Colonic mucosa (tissue), 4 donors: ENCODE results near the gene LPIN1. TPM values are rescaled to one million over a fixed set of nuclear protein-coding genes. Genes with fewer than 3 reads are reported as not detected.

Source experiments
- DNase-seq: peaks from one replicate; pipeline ENCODE4 v3.0.0-alpha.2; 2020
- H3K27ac ChIP-seq: fragments of 200-600 bp; one replicate; pipeline ENCODE4 v1.8.0; 2021
- H3K27me3 ChIP-seq: fragments of 200-600 bp; one replicate; pipeline ENCODE4 v1.8.0; 2021
- H3K36me3 ChIP-seq: fragments of 200-600 bp; one replicate; pipeline ENCODE4 v1.8.0; 2021
- H3K4me1 ChIP-seq: fragments of 200-600 bp; one replicate; pipeline ENCODE4 v1.8.0; 2021; ENCODE audit warnings: mild to moderate bottlenecking
- H3K4me3 ChIP-seq: fragments of 200-600 bp; one replicate; pipeline ENCODE4 v1.8.0; 2021
- H3K9ac ChIP-seq, 2 donors: one replicate each; pipeline ENCODE4 v1.7.0; 2013; ENCODE audit warnings: control low read depth in 2 of 2, low read depth in 2 of 2, low read length in 2 of 2
- H3K9me3 ChIP-seq: fragments of 200-600 bp; one replicate; pipeline ENCODE4 v1.8.0; 2021
- CTCF ChIP-seq: fragments of 200-600 bp; IDR thresholded peaks from one replicate; pipeline ENCODE4 v1.8.0; 2022; ENCODE audit warnings: antibody characterized with exemption, mild to moderate bottlenecking
- intact Hi-C: fragments of 100-400 bp; cut with DNase I; formaldehyde crosslinking; loops from one replicate; pipeline ENCODE4 v1.14.1; 2022
- total RNA-seq, 2 donors: library from RNA; stranded (reverse); fragmentation: NEBNext Ultra II Directional in 1 of 2; extraction: Animal tissue kit (Norgen Biotek cat#: 25700) in 1 of 2; gene quantifications; one replicate each; pipeline ENCODE4 v1.2.1, GENCODE V29; 2021
- donor health status: healthy.
- donor health status: DM: no; HTN: no; CAD: no.
- donor health status: DM: no; HTN: no; CAD: no.

LPIN1 gene
- total RNA-seq, 2 donors from 2014 or later, result 17.3 to 45.7 TPM

DNA sequence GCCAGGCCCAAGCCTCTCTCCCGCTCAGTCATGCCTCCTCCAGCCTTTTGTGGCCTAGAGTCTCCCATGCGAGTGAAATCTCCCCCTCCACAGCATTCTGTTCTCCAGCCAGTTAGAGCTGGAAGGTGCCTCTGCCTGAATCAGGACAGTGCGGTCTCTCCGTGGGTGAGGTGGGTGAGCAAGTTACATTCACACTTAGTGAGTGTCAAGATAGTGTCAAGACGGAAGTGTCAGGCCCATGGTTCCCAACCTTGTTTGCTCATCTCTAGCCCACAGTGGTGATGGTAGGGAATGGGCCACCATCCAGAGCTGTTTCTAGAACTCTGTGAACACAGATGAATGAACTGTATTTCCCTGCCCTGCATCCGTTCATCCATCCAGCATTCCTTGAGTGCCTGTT lies 59.5 kb downstream of the LPIN1 start:
- no peaks in the 10 kb centered on the region for H3K4me1 ChIP-seq
- TF ChIP-seq CTCF, result no peak
- intact Hi-C loops, result no loop called here
- no peaks in the 10 kb centered on the region for H3K9me3 ChIP-seq
- no peak overlapping the region for H3K4me3 ChIP-seq
- H3K27me3 ChIP-seq, result no peaks in the 10 kb centered on the region
- H3K27ac ChIP-seq, result no peak overlapping the region
- DNase-seq, result no peak
- H3K36me3 ChIP-seq, result peaks cover 21% of the 10 kb centered on the region
- H3K9ac ChIP-seq, result no peak overlapping the region

GRCh38 chr2:11807156-11808015 lies 61.0 kb downstream of the LPIN1 start:
- Histone ChIP-seq H3K9ac (no peak overlapping the region), H3K27me3 (no peaks in the 10 kb centered on the region), H3K9me3 (no peaks in the 10 kb centered on the region), H3K36me3 (peaks cover 21% of the 10 kb centered on the region), H3K4me1 (no peaks in the 10 kb centered on the region), H3K27ac (no peak overlapping the region), H3K4me3 (no peak overlapping the region)
- no peak for DNase-seq
- intact Hi-C loops, result no loop called here
- TF ChIP-seq CTCF, result no peak

DNA sequence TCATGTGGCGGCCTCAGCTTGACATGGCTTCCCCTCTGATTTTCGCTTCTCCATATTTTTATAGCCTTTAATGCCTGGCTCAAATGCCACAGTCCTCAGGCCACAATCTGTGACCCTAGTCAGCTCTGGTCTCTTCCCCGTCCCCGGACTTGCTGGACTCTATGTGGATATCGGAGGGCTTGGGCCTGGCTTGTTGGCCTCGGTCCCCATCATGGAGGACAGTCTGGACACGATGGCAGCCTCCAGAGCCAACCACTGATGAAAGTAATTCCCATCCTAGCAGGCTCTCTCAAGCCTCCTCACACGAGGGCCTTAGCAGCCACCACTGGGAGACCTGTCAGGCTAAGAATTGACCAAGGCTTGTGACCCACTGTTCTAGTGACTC lies 61.6 kb downstream of the LPIN1 start:
- TF ChIP-seq CTCF, result no peak
- intact Hi-C loops, result no loop called here
- no peaks in the 10 kb centered on the region for H3K4me1 ChIP-seq

GRCh38 chr2:11809586-11810236 lies 63.3 kb downstream of the LPIN1 start:
- H3K36me3 ChIP-seq, result peaks cover 22% of the 10 kb centered on the region
- no peak overlapping the region for H3K27ac ChIP-seq
- H3K9ac ChIP-seq, result no peak overlapping the region
- no peaks in the 10 kb centered on the region for H3K9me3 ChIP-seq
- intact Hi-C loops, result no loop called here
- H3K4me3 ChIP-seq, result no peak overlapping the region
- no peak for TF ChIP-seq CTCF
- H3K27me3 ChIP-seq, result no peaks in the 10 kb centered on the region
- H3K4me1 ChIP-seq, result no peaks in the 10 kb centered on the region
- no peak for DNase-seq

More for the DNA sequence above, 61.6 kb downstream of the LPIN1 start:
- Histone ChIP-seq H3K4me3 (no peak overlapping the region), H3K27ac (no peak overlapping the region), H3K27me3 (no peaks in the 10 kb centered on the region), H3K9ac (no peak overlapping the region), H3K36me3 (peaks cover 21% of the 10 kb centered on the region), H3K9me3 (no peaks in the 10 kb centered on the region)
- DNase-seq, result no peak

- Histone ChIP-seq H3K27me3 (no peaks in the 10 kb centered on the region), H3K9ac (no peak overlapping the region), H3K27ac (no peak overlapping the region), H3K36me3 (peaks cover 26% of the 10 kb centered on the region), H3K4me1 (no peaks in the 10 kb centered on the region), H3K9me3 (no peaks in the 10 kb centered on the region), H3K4me3 (no peak overlapping the region)
- no peak for TF ChIP-seq CTCF
- intact Hi-C loops, result no loop called here
- DNase-seq, result no peak
Measured at GRCh38 chr2:11810237-11810977, 64.0 kb downstream of the LPIN1 start.
